HG02610 (cell line): Measurements from ENCODE around the gene PRSS3.
A peak's percentile ranks its signal among the peaks of the same experiment; 100 is the strongest.
"Not testable (repeated sequence)": the region's sequence is repeated elsewhere in the genome, so short reads cannot be mapped to it uniquely, and the experiment has no call there.

Experiments
- ATAC-seq: cut with Tn5 transposase; IDR thresholded peaks from one replicate; pipeline ENCODE4 v1.9.1; 2021; ENCODE audit warnings: mild to moderate bottlenecking, moderate library complexity; ENCODE audit not compliant: unreplicated experiment

The PRSS3 gene

GRCh38 chr9:33817327-33818166 lies 22.2 kb downstream of the PRSS3 start:
- peak; percentile 26 for ATAC-seq

- no peak for ATAC-seq
Measured at GRCh38 chr9:33818167-33818846, 22.9 kb downstream of the PRSS3 start.

- no peak for ATAC-seq
Measured at GRCh38 chr9:33818847-33819500, 23.6 kb downstream of the PRSS3 start.

GRCh38 chr9:33820231-33820745 lies 24.9 kb downstream of the PRSS3 start:
- ATAC-seq = no peak

GRCh38 chr9:33823801-33824200 lies 28.4 kb downstream of the PRSS3 start:
- no peak for ATAC-seq

GRCh38 chr9:33827285-33827684 lies 31.9 kb downstream of the PRSS3 start:
- ATAC-seq = not testable (repeated sequence)

GRCh38 chr9:33829641-33830230 lies 34.4 kb downstream of the PRSS3 start:
- ATAC-seq = not testable (repeated sequence)

- ATAC-seq = no peak
Measured at GRCh38 chr9:33835625-33836260, 40.4 kb downstream of the PRSS3 start.

GRCh38 chr9:33836261-33836660 lies 40.9 kb downstream of the PRSS3 start:
- ATAC-seq = peak; percentile 73

- ATAC-seq = no peak
Measured at GRCh38 chr9:33837138-33837537, 41.8 kb downstream of the PRSS3 start.

GRCh38 chr9:33840381-33840780 lies 45.0 kb downstream of the PRSS3 start:
- no peak for ATAC-seq

- ATAC-seq = no peak
Measured at GRCh38 chr9:33843312-33843961, 48.1 kb downstream of the PRSS3 start.

GRCh38 chr9:33846231-33846630 lies 50.9 kb downstream of the PRSS3 start:
- no peak for ATAC-seq

GRCh38 chr9:33847894-33848205 lies 52.5 kb downstream of the PRSS3 start:
- ATAC-seq = not testable (repeated sequence)
